Measurements from ENCODE around the gene DDX5. TPM values are rescaled to one million over a fixed set of nuclear protein-coding genes. Genes with fewer than 3 reads are reported as not detected.
"Not testable (repeated sequence)": the region's sequence is repeated elsewhere in the genome, so short reads cannot be mapped to it uniquely, and the experiment has no call there.

The DDX5 gene
- total RNA-seq, 1 donor from 2014 or later: 443 TPM

- DNase-seq (ENCODE audit: low spot score): no peak
- intact Hi-C loops (cut with DNase I): loop anchor here (1.0 to 10.0 kb wide), 2 partner anchors 8 to 173 kb away; no protein-coding TSS in a partner anchor
These were observed 8.5 kb downstream of the DDX5 start for GRCh38 chr17:64497565-64498035.

DNA sequence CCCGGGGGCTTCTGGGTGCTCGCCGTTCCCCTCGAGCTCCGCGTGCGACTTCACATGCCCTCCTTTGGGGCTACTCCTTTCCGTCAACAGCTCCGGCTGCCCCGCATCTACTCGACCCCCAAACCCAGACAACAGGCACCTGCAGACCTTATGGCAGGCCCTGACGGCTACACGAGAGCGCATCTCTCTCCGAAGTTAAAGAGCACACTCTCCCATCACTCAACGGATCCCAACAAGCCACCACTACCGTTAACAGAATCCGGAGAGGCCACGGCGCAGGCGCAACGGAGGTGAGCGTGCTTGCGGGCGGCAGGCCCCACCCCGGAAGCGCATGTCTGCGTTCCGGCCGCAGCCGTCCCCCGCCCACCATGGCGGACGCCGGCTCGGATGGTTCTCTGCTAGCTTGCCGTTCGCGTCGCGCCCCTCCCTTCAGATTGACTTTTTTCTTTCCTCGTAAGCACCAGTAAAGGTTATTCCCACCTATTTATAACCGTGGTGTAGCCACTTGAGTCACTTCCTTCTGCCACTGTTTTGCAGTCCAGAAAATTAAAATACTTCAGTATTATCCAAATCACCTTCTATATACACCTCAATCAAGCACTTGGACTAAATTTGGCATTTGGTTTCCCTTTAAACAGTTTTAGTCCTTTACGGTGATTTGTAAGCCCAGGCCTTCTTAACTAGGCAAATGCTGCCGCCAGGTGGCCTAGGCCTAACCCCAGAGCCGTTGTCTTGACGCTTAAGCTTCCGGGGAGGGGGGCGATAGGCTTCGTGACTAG is 9.1 kb downstream of the DDX5 start, which contains the start of gene POLG2:
Gene POLG2 (minus strand): TSS at position 269 of the 779 bp plus-strand sequence. CDS start 86 bp downstream, at position 183.
- peak; percentile 97 for DNase-seq (ENCODE audit: low spot score)
- intact Hi-C loops (cut with DNase I): loop anchor here (1.0 to 10.0 kb wide), 2 partner anchors 8 to 172 kb away; no protein-coding TSS in a partner anchor

DNA sequence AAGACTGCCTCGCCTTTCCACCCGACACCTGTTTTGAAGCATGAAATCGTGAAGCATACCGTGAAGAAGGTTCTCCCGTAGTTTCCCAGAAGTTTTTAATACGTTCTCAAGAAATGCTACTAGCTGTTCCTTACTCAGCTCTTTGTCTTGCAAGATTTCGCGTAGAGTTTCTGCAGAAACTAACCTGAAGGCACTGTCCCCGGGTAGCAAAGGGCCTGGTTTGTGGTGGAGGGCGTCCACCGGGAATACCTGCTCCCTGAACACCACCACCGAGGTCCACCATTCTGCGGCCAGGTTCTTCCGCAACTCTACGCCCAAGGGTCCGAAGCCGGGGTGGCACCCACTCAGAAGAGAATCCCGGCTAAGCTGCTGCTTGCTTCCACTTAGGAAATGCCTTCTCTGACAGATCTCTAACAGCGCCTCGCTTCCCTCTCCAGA is 9.7 kb downstream of the DDX5 start:
- peak; percentile 76 for DNase-seq (ENCODE audit: low spot score)
- intact Hi-C loops (cut with DNase I): loop anchor here (10.0 kb wide), 1 partner anchor 172 kb away; no protein-coding TSS in a partner anchor

- not testable (repeated sequence) for DNase-seq (ENCODE audit: low spot score)
- intact Hi-C loops (cut with DNase I): loop anchor here (10.0 kb wide), 1 partner anchor 170 kb away; no protein-coding TSS in a partner anchor
These were observed 10.8 kb downstream of the DDX5 start for GRCh38 chr17:64495300-64495699.

GRCh38 chr17:64494121-64494520 is 12.0 kb downstream of the DDX5 start:
- no peak for DNase-seq (ENCODE audit: low spot score)
- intact Hi-C loops (cut with DNase I): loop anchor here (10.0 kb wide), 1 partner anchor 169 kb away; no protein-coding TSS in a partner anchor

GRCh38 chr17:64492481-64493109 is 13.5 kb downstream of the DDX5 start:
- no peak for DNase-seq (ENCODE audit: low spot score)
- intact Hi-C loops (cut with DNase I): loop anchor here (10.0 kb wide), 1 partner anchor 168 kb away; no protein-coding TSS in a partner anchor

DNA sequence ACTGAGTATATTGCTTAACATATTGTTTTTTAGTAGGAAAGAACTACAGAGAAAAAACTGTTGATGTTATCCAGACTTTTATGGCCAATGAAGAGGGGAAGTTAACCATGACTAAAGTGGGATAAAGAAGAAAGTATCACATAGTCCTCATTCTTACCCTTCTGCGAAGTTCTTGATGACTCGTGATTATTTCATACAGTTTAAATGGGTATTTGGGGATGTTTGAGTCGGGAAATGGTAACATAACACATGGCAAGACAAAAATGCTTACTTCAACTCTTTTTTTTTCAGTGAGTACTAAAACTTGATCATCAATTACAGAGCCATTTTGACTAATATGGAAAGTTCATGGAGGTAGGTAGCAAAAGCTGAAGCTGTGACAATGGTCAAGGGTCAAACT is 14.1 kb downstream of the DDX5 start:
- intact Hi-C loops (cut with DNase I): loop anchor here (1.0 to 10.0 kb wide), 2 partner anchors 72 to 167 kb away; no protein-coding TSS in a partner anchor
- DNase-seq (ENCODE audit: low spot score): no peak

DNA sequence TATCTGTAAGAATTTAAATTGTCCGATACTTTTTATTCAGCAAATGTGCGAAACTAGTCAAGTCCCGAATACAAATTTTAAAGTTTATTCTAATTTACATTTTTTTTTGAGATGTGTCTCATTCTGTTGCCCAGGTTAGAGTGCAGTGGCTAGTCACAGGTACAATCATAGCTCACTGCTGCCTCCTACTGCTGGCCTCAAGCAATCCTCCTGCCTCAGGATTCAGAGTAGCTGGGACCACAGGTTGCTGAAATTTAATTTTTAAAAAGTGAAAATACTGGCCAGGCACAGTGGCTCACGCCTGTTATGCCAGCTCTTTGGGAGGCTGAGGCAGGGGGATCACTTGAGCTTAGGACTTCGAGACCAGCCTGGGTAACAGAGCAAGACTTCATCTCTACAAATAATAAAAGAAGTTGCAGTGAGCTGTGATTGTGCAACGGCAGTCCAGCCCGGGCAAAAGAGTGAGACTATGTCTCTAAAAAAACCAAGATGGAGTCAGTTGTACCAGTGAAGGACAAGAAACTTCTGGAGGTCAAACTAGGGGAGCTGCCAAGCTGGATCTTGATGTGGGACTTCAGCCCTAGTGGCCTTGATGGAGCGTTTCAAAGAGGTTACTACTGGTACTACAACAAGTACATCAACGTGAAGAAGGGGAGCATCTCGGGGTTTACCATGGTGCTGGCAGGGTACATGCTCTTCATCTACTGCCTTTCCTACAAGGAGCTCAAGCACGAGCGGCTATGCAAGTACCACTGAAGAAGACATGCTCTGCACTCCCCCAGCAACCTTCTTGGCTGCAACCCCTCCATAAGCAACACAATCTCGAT is 14.8 kb downstream of the DDX5 start:
- intact Hi-C loops (cut with DNase I): loop anchor here (1.0 to 10.0 kb wide), 2 partner anchors 71 to 166 kb away; no protein-coding TSS in a partner anchor

DNA sequence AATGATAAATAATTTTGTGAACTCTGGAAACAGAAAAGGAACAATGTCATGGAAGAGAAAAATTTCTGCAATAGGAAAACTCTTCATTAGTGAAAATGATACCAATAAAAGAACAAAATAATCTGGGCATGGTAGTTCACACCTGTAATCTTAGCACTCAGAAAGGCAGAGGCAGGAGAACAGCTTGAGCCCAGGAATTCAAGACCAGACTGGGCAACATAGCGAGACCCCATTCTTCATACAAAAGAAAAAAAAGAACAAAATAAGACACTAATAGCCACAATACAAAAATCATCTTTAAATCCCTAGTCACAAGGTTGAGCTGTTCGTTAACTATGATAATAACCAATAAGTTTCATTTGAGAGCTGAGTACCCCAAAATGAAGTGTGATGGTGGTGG is 17.8 kb downstream of the DDX5 start:
- intact Hi-C loops (cut with DNase I): no loop called here
- DNase-seq (ENCODE audit: low spot score): no peak

More for the DNA sequence above, 14.8 kb downstream of the DDX5 start:
- DNase-seq (ENCODE audit: low spot score): no peak

DNA sequence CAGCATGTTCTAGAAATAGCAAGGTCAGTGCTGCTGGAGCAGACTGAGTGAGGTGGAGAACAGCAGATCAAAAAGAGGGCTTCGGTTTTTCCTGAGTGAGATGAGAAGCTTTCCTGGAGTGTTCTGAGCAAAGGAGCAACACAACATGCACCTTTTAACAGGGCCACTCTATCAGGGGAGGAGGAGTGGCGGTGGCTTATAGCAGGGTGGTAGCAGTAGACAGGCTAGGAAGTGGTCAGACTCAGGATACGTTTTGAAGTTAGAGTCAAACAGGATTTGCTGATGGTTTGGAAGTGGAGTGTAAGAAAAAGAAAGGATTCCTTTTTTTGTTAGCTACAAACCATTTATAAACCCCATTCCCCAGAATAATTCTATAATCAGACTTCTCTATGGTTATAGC is 21.7 kb downstream of the DDX5 start:
- DNase-seq (ENCODE audit: low spot score): no peak
- intact Hi-C loops (cut with DNase I): no loop called here

- intact Hi-C loops (cut with DNase I): no loop called here
- no peak for DNase-seq (ENCODE audit: low spot score)
These were observed 25.1 kb downstream of the DDX5 start for GRCh38 chr17:64480951-64481350.

GRCh38 chr17:64477849-64478248 is 28.2 kb downstream of the DDX5 start:
- intact Hi-C loops (cut with DNase I): no loop called here
- DNase-seq (ENCODE audit: low spot score): no peak

DNA sequence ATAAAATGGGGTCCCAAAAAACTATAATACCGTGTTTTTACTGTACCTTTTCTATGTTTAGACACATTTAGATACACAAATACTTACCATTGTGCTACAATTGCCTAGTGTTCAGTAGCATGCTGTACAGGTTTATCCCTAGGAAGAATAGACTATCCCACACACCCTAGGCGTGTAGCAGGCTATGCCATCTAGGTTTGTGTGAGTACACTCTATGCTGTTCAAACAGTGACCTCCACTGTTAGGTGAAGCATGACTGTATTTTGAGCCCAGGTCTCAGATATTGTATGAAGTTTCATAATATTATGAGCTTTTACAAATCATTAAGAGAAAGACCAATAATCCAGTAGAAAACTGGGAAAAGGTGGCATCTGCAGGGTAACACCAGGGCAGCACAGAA is 33.5 kb downstream of the DDX5 start:
- DNase-seq (ENCODE audit: low spot score): no peak
- intact Hi-C loops (cut with DNase I): no loop called here

DNA sequence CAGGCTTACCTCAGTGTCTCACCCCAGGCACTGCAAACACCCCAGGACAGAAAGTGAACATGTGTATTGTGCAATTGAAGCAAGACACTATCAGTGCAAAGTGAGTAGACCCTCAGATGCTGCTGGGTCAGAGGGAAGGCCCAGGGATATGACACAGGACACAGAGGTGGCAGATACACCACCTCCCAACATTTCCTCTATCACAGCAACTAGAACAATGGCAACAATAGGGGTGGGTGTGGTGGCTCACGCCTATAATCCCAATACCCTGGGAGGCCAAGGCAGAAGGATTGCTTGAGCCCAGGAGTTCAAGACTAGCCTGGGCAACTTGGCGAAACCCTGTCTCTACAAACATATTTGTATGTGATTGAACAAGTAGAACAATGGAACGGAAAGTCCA is 34.6 kb downstream of the DDX5 start:
- DNase-seq (ENCODE audit: low spot score): no peak
- intact Hi-C loops (cut with DNase I): no loop called here

- intact Hi-C loops (cut with DNase I): no loop called here
- no peak for DNase-seq (ENCODE audit: low spot score)
These were observed 35.5 kb downstream of the DDX5 start for GRCh38 chr17:64470625-64471024.

GRCh38 chr17:64466834-64467233 is 39.3 kb downstream of the DDX5 start:
- intact Hi-C loops (cut with DNase I); DNase-seq (ENCODE audit: low spot score): not testable (repeated sequence)

GRCh38 chr17:64466019-64466735 is 39.9 kb downstream of the DDX5 start:
- DNase-seq (ENCODE audit: low spot score): no peak
- intact Hi-C loops (cut with DNase I): no loop called here

DNA sequence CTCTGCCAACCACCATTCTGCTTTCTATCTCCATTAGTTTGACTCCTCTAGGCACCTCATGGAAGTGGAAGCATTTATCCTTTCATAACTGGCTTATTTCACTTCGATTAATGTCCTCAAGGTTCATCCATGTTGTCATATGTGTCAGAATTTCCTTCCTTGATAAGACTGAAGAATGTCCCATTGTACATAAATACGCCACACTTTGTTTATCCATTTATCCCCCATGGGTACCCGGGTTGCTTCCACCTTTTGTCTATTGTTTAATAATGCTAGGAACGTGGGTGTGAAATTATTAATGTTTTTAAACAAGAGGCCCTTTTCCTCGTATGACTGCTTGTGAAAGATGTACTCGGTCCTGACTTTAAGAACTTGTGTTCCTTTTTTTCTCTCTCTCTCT is 44.3 kb downstream of the DDX5 start:
- DNase-seq (ENCODE audit: low spot score): no peak

DNA sequence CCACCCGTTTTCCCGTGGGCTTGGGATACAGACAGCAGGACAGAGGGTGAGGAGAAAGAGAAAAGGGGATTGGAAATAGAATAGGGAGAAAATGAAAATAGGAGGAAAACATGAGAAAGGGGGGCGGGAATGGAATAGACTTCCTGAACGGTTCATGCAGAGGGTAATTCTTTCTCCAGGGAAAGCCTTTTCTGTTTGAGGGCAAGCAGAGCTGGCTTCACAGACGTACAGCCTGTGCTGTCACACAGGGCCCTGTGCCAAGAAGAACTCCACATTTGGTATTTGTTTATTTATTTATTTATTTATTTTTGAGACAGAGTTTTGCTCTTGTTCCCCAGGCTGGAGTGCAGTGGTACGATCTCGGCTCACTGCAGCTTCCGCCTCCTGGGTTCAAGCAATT is 45.1 kb downstream of the DDX5 start:
- intact Hi-C loops (cut with DNase I): no loop called here
- no peak for DNase-seq (ENCODE audit: low spot score)

More for the DNA sequence above, 44.3 kb downstream of the DDX5 start:
- intact Hi-C loops (cut with DNase I): no loop called here
